Nephron progenitor cell (in vitro differentiated cells): Measurements from ENCODE around the gene LCE1E.

Source experiments
- DNase-seq: peaks from one replicate; pipeline ENCODE4 v3.0.0; 2021
- H3K27ac Mint-ChIP-seq: 2 replicates; pipeline ENCODE4 v1.8.0; 2021; ENCODE audit warnings: mild to moderate bottlenecking, moderate library complexity, mixed read lengths
- H3K27me3 Mint-ChIP-seq: 2 replicates; pipeline ENCODE4 v1.8.0; 2021; ENCODE audit warnings: mild to moderate bottlenecking, low read depth, mixed read lengths; ENCODE audit not compliant: poor library complexity
- H3K36me3 Mint-ChIP-seq: 2 replicates; pipeline ENCODE4 v1.8.0; 2021; ENCODE audit warnings: low read depth, mixed read lengths
- H3K4me1 Mint-ChIP-seq: 2 replicates; pipeline ENCODE4 v1.8.0; 2021; ENCODE audit warnings: mixed read lengths
- H3K4me3 Mint-ChIP-seq: 2 replicates; pipeline ENCODE4 v1.8.0; 2021; ENCODE audit warnings: mild to moderate bottlenecking, moderate library complexity, mixed read lengths
- H3K9me3 Mint-ChIP-seq: 2 replicates; pipeline ENCODE4 v1.8.0; 2021; ENCODE audit warnings: mild to moderate bottlenecking, moderate library complexity, mixed read lengths
- CTCF ChIP-seq: fragments of 200-600 bp; sonication (generic); IDR thresholded peaks from 2 replicates; pipeline ENCODE4 v1.5.0; 2021; ENCODE audit warnings: antibody characterized with exemption

LCE1E gene

GRCh38 chr1:152817309-152817708, 31.3 kb downstream of the LCE1E start:
- H3K27ac Mint-ChIP-seq, result no peak overlapping the region
- no peak for DNase-seq
- no peak overlapping the region for H3K4me3 Mint-ChIP-seq
- H3K9me3 Mint-ChIP-seq, result peaks cover 72% of the 10 kb centered on the region
- H3K36me3 Mint-ChIP-seq, result no peaks in the 10 kb centered on the region
- no peaks in the 10 kb centered on the region for H3K4me1 Mint-ChIP-seq
- no peak for TF ChIP-seq CTCF
- no peaks in the 10 kb centered on the region for H3K27me3 Mint-ChIP-seq

GRCh38 chr1:152823294-152823693, 37.2 kb downstream of the LCE1E start:
- Mint-ChIP-seq H3K9me3 (peaks cover 68% of the 10 kb centered on the region), H3K36me3 (no peaks in the 10 kb centered on the region), H3K4me1 (no peaks in the 10 kb centered on the region), H3K4me3 (no peak overlapping the region), H3K27ac (no peak overlapping the region), H3K27me3 (no peaks in the 10 kb centered on the region)
- no peak for TF ChIP-seq CTCF
- no peak for DNase-seq

- Mint-ChIP-seq H3K27me3 (no peaks in the 10 kb centered on the region), H3K9me3 (peaks cover 68% of the 10 kb centered on the region), H3K36me3 (no peaks in the 10 kb centered on the region), H3K27ac (no peak overlapping the region), H3K4me3 (no peak overlapping the region), H3K4me1 (no peaks in the 10 kb centered on the region)
- DNase-seq, result no peak
- no peak for TF ChIP-seq CTCF
These were observed 38.9 kb downstream of the LCE1E start for GRCh38 chr1:152824964-152825363.

GRCh38 chr1:152827173-152827572, 41.1 kb downstream of the LCE1E start, which contains the start of gene LCE1A:
Gene LCE1A (plus strand): TSS chr1:152827473. CDS start chr1:152827473, 0 bp downstream.
- DNase-seq, result no peak
- H3K27ac Mint-ChIP-seq, result no peak within 1 kb of the TSS
- no peaks in the 10 kb centered on the region for H3K4me1 Mint-ChIP-seq
- H3K36me3 Mint-ChIP-seq, result no peaks in the 10 kb centered on the region
- peaks cover 78% of the 10 kb centered on the region for H3K9me3 Mint-ChIP-seq
- no peaks in the 10 kb centered on the region for H3K27me3 Mint-ChIP-seq
- no peak within 1 kb of the TSS for H3K4me3 Mint-ChIP-seq
- TF ChIP-seq CTCF, result no peak

GRCh38 chr1:152836870-152837269, 50.8 kb downstream of the LCE1E start:
- Mint-ChIP-seq H3K36me3 (no peaks in the 10 kb centered on the region), H3K9me3 (peaks cover 65% of the 10 kb centered on the region), H3K27ac (no peak overlapping the region), H3K27me3 (no peaks in the 10 kb centered on the region), H3K4me1 (no peaks in the 10 kb centered on the region), H3K4me3 (no peak overlapping the region)
- DNase-seq, result no peak
- no peak for TF ChIP-seq CTCF
